ENCODE results near the gene RAPGEF2. TPM values are rescaled to one million over a fixed set of nuclear protein-coding genes. Genes with fewer than 3 reads are reported as not detected.

RAPGEF2 gene
- total RNA-seq, 1 experiment from 2014 or later: 21.4 TPM

DNA sequence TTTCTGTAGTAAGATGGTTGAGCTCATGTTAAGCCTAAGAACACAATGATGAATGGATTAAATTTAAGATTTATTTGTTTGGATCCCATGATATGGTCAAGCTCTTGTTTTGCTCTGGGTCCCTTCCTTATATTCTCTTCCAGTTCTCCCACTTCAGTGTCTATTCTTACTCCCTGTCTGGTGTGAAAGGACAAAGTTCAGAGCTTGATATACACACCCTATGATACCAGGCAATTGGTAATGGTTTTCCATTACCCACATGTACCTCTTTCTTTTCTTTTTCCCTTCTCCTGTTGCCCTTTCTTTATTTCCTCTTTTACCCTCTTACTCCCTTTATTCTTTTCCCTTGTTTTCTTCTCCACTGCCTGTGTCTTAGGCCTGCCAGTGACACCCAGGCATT is 223.6 kb downstream of the RAPGEF2 start:
- no peak for DNase-seq (ENCODE audit: low spot score)
- in situ Hi-C loops (cut with HindIII; ENCODE audit: low sequenced_read_pairs): no loop called here

DNA sequence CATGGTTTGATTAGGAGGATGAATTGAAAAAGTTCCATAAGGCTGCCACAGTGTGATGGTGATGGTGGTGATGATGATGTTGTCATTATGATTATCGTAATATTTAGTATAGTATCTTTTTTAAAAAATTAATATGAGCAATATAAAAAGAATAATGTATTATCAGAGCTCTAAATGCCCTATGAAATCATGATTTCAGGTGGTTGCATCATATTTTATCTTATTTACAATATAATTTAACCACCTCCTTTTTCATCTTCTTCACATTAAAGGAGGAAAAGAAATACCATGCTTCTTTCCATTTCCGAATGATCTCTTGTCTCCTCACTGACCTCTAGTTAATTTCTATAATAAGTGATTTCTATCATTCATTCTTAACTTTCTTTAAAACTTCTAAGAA is 225.9 kb downstream of the RAPGEF2 start:
- no peak for DNase-seq (ENCODE audit: low spot score)
- in situ Hi-C loops (cut with HindIII; ENCODE audit: low sequenced_read_pairs): no loop called here

DNA sequence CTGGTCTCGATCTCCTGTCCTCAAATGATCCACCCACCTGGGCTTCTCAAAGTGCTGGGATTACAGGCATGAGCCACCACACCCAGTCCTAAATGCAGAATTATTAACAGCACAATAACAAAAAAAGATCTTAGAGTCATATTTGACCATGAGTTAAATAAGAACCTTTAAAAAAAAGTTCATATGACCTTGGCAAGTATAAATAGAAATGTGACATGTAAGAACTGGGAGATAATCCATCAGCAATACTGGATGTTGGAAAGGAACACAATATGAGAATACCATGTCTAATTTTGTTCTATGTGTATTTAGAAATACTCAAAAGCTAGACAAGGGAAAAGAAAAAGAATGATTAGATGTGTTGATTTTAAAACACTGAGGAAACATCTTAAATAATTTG is 231.6 kb downstream of the RAPGEF2 start:
- no peak for DNase-seq (ENCODE audit: low spot score)
- in situ Hi-C loops (cut with HindIII; ENCODE audit: low sequenced_read_pairs): no loop called here

DNA sequence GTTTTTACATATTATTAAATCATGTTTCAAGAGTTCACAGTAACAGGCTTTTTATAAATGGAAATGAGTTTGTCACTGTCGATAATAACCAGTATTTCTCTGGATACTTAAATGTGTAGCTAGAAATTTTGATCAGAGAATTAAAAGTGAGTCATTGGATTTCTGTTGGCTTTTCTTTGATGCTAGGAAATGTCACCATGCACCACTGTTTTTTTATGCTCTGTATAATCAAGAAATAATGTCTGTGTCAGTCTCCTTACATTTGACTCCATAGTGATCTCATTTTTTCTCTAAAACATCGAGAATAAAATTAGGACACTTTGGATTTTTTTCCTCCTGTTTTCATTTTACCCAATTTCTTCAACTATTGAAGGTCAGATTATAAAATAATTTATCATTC is 234.2 kb downstream of the RAPGEF2 start:
- in situ Hi-C loops (cut with HindIII; ENCODE audit: low sequenced_read_pairs): no loop called here
- no peak for DNase-seq (ENCODE audit: low spot score)

DNA sequence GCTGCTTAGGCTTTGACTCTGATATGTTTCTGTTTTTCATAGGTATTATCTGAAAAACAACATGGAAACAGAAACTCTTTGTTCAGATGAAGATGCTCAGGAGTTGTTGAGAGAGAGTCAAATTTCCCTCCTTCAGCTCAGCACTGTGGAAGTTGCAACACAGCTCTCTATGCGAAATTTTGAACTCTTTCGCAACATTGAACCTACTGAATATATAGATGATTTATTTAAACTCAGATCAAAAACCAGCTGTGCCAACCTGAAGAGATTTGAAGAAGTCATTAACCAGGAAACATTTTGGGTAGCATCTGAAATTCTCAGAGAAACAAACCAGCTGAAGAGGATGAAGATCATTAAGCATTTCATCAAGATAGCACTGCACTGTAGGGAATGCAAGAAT is 238.6 kb downstream of the RAPGEF2 start:
- in situ Hi-C loops (cut with HindIII; ENCODE audit: low sequenced_read_pairs): no loop called here

DNA sequence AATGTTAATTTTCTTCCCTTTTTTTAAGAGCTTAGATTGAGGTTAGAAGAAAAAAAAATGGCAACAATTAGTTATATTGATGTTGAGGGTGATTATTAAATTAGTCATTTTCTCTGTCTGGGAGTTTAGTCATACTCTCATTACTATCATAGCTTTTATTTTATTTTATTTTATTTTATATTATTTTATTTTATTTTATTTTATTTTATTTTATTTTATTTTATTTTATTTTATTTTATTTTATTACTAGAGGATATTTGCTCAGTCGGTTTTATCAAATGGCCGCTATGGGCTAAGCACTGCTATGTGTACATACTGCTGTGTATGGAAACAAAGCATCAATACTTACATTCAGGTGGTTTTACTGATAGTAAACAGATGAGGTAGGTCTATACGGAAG is 239.5 kb downstream of the RAPGEF2 start:
- no peak for DNase-seq (ENCODE audit: low spot score)
- in situ Hi-C loops (cut with HindIII; ENCODE audit: low sequenced_read_pairs): no loop called here

More for the DNA sequence above, 238.6 kb downstream of the RAPGEF2 start:
- DNase-seq (ENCODE audit: low spot score): no peak

DNA sequence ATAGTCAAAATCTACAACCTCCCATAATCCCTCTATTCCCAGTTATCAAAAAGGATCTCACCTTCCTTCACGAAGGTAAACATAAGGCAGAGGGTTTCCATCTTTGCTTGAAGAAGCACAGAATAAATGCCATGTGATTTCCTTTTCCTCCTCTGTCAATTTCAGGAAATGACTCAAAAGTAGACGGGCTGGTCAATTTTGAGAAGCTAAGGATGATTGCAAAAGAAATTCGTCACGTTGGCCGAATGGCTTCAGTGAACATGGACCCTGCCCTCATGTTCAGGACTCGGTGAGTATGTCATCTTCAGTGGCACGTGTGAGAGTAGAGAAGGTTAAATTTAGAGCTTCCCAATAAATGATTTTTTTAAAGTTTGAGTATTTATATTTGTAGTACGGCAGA is 240.2 kb downstream of the RAPGEF2 start:
- no peak for DNase-seq (ENCODE audit: low spot score)
- in situ Hi-C loops (cut with HindIII; ENCODE audit: low sequenced_read_pairs): no loop called here

DNA sequence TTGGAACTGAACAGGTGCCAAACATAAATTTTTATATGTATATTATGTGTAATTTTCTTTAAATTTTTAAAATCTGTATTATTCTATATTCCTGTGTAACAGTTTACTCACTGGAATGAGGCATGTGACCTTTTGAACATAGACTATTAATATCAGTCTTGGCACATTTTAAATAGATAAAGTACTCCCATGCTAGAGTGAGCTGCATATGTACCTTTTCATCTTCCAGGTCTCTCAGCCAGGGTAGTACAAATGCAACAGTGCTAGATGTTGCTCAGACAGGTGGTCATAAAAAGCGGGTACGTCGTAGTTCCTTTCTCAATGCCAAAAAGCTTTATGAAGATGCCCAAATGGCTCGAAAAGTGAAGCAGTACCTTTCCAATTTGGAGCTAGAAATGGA is 242.0 kb downstream of the RAPGEF2 start:
- in situ Hi-C loops (cut with HindIII; ENCODE audit: low sequenced_read_pairs): no loop called here
- no peak for DNase-seq (ENCODE audit: low spot score)

DNA sequence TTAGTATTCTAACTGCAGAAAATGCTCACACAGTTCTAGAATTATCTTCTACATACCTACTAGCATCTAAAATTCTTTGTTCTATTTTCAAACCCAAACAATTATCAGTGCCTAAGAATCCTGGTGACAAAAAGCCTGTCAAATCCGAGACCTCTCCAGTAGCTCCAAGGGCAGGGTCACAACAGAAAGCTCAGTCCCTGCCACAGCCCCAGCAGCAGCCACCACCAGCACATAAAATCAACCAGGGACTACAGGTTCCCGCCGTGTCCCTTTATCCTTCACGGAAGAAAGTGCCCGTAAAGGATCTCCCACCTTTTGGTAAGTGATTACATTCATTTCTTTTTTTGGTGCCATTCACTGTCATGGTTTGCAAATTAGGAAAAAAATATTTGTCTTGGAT is 243.8 kb downstream of the RAPGEF2 start:
- no peak for DNase-seq (ENCODE audit: low spot score)
- in situ Hi-C loops (cut with HindIII; ENCODE audit: low sequenced_read_pairs): no loop called here

DNA sequence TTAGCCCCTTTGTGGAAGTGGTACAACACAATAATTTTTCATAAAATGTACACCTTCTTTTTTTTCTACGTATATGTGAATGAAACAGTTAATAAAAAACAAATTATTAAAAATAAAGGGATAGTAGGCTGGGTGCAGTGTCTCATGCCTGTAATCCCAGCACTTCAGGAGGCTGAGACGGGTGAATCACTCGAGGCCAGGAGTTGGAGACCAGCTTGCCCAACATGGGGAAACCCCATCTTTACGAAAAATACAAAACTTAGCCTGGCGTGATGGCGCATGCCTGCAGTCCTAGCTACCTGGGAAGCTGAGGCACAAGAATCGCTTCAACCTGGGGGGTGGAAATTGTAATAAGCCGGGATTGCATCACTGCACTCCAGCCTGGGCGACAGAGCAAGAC is 244.9 kb downstream of the RAPGEF2 start:
- in situ Hi-C loops (cut with HindIII; ENCODE audit: low sequenced_read_pairs): no loop called here
- DNase-seq (ENCODE audit: low spot score): no peak

DNA sequence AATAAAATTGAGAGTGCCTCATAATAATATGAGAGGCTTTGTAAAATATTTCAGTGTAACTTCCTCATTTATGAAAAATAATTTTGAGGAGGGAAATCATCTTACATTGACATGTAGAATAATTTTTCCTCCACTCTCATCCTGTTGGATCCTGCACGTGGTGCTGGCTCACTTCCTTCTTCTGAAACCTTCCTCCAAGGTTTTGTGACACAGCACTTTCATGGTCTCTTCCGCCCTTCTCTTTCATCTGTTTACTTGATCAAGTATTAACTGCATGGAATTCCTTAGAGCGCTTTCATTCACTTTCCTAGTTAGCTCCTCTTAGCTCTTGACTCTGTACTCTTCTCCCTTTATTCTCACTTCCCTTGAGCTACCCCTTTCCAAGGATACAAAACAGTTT is 246.5 kb downstream of the RAPGEF2 start:
- no peak for DNase-seq (ENCODE audit: low spot score)
- in situ Hi-C loops (cut with HindIII; ENCODE audit: low sequenced_read_pairs): no loop called here

DNA sequence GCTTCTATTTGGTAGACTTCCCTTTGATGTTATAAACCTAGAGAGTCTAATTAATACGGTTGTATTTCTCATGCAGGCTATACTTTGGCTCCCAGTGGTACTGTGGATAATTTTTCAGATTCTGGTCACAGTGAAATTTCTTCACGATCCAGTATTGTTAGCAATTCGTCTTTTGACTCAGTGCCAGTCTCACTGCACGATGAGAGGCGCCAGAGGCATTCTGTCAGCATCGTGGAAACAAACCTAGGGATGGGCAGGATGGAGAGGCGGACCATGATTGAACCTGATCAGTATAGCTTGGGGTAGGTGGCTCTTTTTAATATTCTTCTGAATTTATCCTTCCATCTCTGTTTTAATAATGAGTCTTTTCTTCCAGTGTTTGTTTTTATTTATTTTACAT is 249.7 kb downstream of the RAPGEF2 start:
- DNase-seq (ENCODE audit: low spot score): peak; percentile 40
- in situ Hi-C loops (cut with HindIII; ENCODE audit: low sequenced_read_pairs): no loop called here

DNA sequence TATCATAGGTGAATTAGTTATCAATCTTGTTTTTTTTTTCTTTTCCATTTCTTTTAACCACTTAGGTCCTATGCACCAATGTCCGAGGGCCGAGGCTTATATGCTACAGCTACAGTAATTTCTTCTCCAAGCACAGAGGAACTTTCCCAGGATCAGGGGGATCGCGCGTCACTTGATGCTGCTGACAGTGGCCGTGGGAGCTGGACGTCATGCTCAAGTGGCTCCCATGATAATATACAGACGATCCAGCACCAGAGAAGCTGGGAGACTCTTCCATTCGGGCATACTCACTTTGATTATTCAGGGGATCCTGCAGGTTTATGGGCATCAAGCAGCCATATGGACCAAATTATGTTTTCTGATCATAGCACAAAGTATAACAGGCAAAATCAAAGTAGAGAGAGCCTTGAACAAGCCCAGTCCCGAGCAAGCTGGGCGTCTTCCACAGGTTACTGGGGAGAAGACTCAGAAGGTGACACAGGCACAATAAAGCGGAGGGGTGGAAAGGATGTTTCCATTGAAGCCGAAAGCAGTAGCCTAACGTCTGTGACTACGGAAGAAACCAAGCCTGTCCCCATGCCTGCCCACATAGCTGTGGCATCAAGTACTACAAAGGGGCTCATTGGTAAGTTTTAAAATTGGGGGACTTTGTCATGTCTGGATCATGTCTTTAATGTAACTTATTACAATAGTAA is 250.7 kb downstream of the RAPGEF2 start:
- in situ Hi-C loops (cut with HindIII; ENCODE audit: low sequenced_read_pairs): no loop called here
- no peak for DNase-seq (ENCODE audit: low spot score)

DNA sequence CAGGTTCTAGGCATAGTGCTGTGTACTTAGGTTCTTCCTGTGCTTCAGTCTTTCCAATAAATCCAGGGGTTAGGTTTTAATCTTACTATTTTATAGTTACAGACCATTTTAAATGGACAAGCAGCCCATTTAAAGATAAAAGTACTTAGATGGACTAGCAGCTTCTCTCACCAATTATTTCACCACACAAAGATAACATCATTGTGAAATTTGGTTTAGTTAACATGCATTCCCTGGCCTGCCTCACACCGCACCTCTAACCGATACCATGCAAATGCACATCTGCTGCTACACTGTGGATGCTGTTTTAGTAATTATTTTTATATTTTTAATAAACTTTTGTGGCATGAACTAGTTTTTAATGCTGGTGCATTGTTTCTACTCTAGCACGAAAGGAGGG is 252.6 kb downstream of the RAPGEF2 start:
- in situ Hi-C loops (cut with HindIII; ENCODE audit: low sequenced_read_pairs): no loop called here
- no peak for DNase-seq (ENCODE audit: low spot score)

DNA sequence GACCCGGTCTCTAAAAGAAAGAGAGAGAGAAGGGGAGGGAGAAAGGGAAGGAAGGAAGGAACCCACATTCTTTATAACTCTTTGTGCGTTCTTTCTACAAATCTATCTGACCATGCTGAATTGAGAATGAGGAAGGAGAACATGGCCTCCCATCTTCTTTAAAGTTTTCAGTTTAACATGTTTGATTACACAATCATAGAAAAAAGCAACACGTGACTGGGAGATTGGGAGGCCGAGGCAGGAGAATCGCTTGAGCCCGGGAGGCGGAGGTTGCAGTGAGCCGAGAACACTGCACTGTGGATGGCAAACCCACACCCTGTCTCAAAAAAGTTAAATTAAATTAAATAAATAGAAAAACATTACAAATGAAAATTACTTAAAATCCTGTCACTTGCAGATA is 254.5 kb downstream of the RAPGEF2 start:
- DNase-seq (ENCODE audit: low spot score): no peak
- in situ Hi-C loops (cut with HindIII; ENCODE audit: low sequenced_read_pairs): no loop called here

DNA sequence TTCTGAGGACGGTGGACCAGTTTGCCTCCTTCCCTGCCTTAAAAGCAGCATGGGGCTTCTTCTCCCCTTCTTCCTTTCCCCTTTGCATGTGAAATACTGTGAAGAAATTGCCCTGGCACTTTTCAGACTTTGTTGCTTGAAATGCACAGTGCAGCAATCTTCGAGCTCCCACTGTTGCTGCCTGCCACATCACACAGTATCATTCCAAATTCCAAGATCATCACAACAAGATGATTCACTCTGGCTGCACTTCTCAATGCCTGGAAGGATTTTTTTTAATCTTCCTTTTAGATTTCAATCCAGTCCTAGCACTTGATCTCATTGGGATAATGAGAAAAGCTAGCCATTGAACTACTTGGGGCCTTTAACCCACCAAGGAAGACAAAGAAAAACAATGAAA is 255.3 kb downstream of the RAPGEF2 start:
- in situ Hi-C loops (cut with HindIII; ENCODE audit: low sequenced_read_pairs): no loop called here

DNA sequence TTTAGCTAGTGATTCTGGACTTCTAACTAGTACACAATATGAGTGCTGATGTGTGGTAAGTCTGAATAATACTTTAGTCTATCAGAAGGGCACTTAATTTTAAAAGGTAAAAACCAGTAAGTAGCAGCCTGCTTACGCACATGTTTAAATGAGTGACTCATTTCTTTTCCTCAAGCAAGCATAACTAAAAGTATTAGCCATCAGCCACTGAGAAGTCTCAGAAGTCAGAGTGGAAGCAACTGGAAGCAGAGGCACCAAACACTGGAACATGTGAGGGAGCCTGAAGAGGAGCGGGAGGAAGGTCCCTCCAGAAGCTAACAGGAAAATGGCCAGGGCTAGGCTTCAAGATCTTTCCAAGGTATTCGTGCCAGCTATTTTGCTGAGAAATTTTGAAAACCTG is 257.7 kb downstream of the RAPGEF2 start:
- in situ Hi-C loops (cut with HindIII; ENCODE audit: low sequenced_read_pairs): no loop called here
- DNase-seq (ENCODE audit: low spot score): no peak

More for the DNA sequence above, 255.3 kb downstream of the RAPGEF2 start:
- DNase-seq (ENCODE audit: low spot score): no peak

DNA sequence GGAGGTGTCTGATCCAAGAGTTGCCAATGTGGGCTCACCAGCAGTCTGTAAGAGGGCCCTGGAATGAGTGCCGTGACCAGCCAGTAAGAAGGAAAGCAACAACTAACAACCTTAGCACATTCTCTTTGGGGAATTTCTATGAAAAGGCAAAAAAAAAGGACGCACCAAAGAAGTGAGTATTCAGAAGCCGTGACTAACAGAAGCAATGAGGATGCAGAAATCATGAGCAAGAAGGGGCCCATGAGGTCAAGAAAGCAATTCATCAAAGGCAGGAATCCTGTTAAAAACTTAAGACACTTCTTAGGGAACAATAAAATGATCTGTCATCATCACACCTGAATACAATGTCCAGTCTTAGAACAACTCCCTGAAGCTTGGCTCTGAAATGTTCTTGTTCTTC is 260.5 kb downstream of the RAPGEF2 start:
- no peak for DNase-seq (ENCODE audit: low spot score)
- in situ Hi-C loops (cut with HindIII; ENCODE audit: low sequenced_read_pairs): no loop called here

DNA sequence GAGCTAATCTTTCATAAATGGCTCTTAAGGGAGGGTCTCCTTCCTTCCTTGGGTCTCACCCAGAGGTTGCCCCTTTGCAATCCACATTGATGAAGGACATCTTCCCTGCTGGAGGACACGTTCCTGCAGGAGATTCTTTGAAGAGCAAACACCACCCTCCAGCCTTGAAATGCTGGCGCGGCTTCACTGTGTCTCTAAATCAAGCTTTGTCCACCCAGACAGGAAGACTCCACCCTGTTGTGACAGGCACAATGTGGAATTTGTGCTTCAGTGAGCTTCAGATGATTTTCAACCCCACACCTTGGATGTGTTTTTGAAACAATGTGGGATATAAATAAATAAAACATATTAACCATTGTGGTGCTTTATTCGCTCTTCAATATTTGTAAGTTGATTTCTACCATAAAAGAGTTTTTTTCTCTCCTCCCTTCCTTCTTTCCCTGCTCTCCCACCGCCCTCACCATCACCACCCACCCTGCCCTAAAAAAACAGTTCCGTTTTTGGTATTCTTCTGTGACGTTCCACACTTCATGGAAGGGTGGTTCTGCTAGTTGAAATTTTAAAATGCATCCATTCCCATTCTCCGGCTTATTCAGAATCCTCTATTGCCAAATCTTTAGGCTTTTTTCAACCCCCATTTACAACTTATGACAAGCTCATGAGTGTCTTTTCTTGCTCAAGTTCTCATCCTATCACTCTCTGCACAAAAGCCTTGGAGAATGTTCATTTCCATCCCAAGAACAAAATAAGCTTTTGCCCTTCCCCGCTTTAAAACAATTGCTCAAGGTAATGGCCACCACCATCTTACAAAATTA is 264.3 kb downstream of the RAPGEF2 start:
- no peak for DNase-seq (ENCODE audit: low spot score)
- in situ Hi-C loops (cut with HindIII; ENCODE audit: low sequenced_read_pairs): no loop called here

DNA sequence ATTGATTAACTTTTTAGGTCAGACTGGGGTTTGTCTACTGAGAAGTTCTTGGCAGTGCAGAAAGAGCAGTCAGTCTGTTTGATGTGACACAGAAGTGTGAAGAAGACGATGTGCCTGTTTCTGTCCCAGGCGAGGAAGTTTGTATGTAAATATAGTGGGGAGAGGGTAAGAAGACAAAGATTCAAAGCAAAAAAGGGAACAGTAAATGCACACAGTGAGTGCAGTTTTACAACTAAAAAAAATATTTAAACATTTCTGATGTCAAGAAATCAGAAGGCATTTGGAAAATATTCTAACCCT is 264.9 kb downstream of the RAPGEF2 start:
- no peak for DNase-seq (ENCODE audit: low spot score)
- in situ Hi-C loops (cut with HindIII; ENCODE audit: low sequenced_read_pairs): no loop called here

DNA sequence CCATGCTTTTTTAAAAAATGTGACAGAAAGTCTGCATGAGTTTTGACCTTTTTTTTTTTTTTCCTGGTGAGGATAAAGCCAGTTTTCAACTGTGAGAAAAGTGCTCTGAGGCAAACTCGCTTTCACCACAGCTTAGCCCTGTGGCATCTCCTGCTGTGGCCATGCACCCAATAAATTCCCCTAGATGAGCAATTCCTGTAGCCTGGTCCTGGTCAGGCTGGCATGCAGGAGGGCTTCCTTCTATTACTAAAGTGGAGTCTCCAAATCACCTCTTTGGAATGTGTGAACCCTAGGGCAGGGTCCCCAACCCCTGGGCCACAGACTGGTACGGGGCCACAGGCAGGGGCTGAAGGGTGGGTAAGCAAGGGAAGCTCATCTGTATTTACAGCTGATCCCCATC is 265.4 kb downstream of the RAPGEF2 start:
- no peak for DNase-seq (ENCODE audit: low spot score)

More for the DNA sequence above, 265.4 kb downstream of the RAPGEF2 start:
- in situ Hi-C loops (cut with HindIII; ENCODE audit: low sequenced_read_pairs): no loop called here

Measured in G401 (cell line).